ENCODE results near the gene RPL28. TPM values are rescaled to one million over a fixed set of nuclear protein-coding genes. Genes with fewer than 3 reads are reported as not detected.

RPL28 gene
- total and polyA plus RNA-seq, 4 donors, result 116 to 535 (median 164) TPM

GRCh38 chr19:55358493-55358892 lies 27.2 kb upstream of the RPL28 start (continued):
- no peak for TF ChIP-seq FOXA2 (IDR thresholded peaks at IDR 0.05)

- H3K4me1 ChIP-seq (ENCODE audit: control insufficient read depth in 4 of 4, insufficient read depth in 4 of 4, low read length in 3 of 4), result no peaks in the 10 kb centered on the region
- H3K4me3 ChIP-seq (ENCODE audit: low read depth in 1 of 3, low read length in 3 of 3), result no peak overlapping the region
- WGBS, result 80% methylated on average over 32 of the region's 32 CpGs
- no peak overlapping the region for H3K9ac ChIP-seq (ENCODE audit: low read depth in 1 of 2, low read length in 2 of 2)
- no peak for TF ChIP-seq MAX (IDR thresholded peaks at IDR 0.05)
- TF ChIP-seq HNF4A (conservative IDR thresholded peaks at IDR 0.05), result no peak
- TF ChIP-seq ATF3 (IDR thresholded peaks at IDR 0.05), result no peak
- no peak for TF ChIP-seq RXRA (IDR thresholded peaks at IDR 0.05)
- no peak for TF ChIP-seq NR2F2 (IDR thresholded peaks at IDR 0.05)
- no peak for TF ChIP-seq GABPA (IDR thresholded peaks at IDR 0.05 in 1 of 2, conservative IDR thresholded peaks at IDR 0.05 in 1 of 2)
- no peak for TF ChIP-seq CTCF (IDR thresholded peaks at IDR 0.05; ENCODE audit: low read depth, low read length, missing input control)
- TF ChIP-seq REST (IDR thresholded peaks at IDR 0.05), result no peak
- TF ChIP-seq HNF4G (IDR thresholded peaks at IDR 0.05), result no peak
- H3K36me3 ChIP-seq (ENCODE audit: control insufficient read depth in 4 of 4, insufficient read depth in 3 of 4, low read depth in 1 of 4, low read length in 3 of 4), result no peaks in the 10 kb centered on the region
- no peak overlapping the region for H3K27ac ChIP-seq (ENCODE audit: low read depth in 1 of 2, low read length in 2 of 2)
- H3K9me3 ChIP-seq (ENCODE audit: control insufficient read depth in 4 of 4, low read length in 3 of 4), result no peaks in the 10 kb centered on the region
- DNase-seq (ENCODE audit: low spot score), result no peak
- H3K27me3 ChIP-seq (ENCODE audit: control insufficient read depth in 4 of 4, insufficient read depth in 4 of 4, low read length in 3 of 4), result peaks cover 0 to 3% (median 0%) of the 10 kb centered on the region in 4 donors
Observed at GRCh38 chr19:55358943-55359908, 26.5 kb upstream of the RPL28 start.

- WGBS, result 92% methylated on average over 16 of the region's 16 CpGs
- TF ChIP-seq MAX (IDR thresholded peaks at IDR 0.05), result no peak
- TF ChIP-seq JUND (IDR thresholded peaks at IDR 0.05), result no peak
- no peak for TF ChIP-seq HNF4A (conservative IDR thresholded peaks at IDR 0.05)
- TF ChIP-seq CTCF (IDR thresholded peaks at IDR 0.05; ENCODE audit: low read depth, low read length, missing input control), result no peak
- TF ChIP-seq REST (IDR thresholded peaks at IDR 0.05), result no peak
- TF ChIP-seq RAD21 (IDR thresholded peaks at IDR 0.05), result no peak
- no peak for TF ChIP-seq YY1 (IDR thresholded peaks at IDR 0.05)
- TF ChIP-seq NR2F2 (IDR thresholded peaks at IDR 0.05), result no peak
- TF ChIP-seq HNF4G (IDR thresholded peaks at IDR 0.05), result no peak
- no peak for TF ChIP-seq GABPA (IDR thresholded peaks at IDR 0.05 in 1 of 2, conservative IDR thresholded peaks at IDR 0.05 in 1 of 2)
- TF ChIP-seq FOXA1 (IDR thresholded peaks at IDR 0.05), result no peak
- no peak for TF ChIP-seq ATF3 (IDR thresholded peaks at IDR 0.05)
Observed at GRCh38 chr19:55360902-55361301, 24.8 kb upstream of the RPL28 start.

More at GRCh38 chr19:55360902-55361301, 24.8 kb upstream of the RPL28 start:
- Histone ChIP-seq H3K4me3 (ENCODE audit: low read depth in 1 of 3, low read length in 3 of 3) (no peak overlapping the region), H3K36me3 (ENCODE audit: control insufficient read depth in 4 of 4, insufficient read depth in 3 of 4, low read depth in 1 of 4, low read length in 3 of 4) (no peaks in the 10 kb centered on the region), H3K4me1 (ENCODE audit: control insufficient read depth in 4 of 4, insufficient read depth in 4 of 4, low read length in 3 of 4) (no peaks in the 10 kb centered on the region), H3K9ac (ENCODE audit: low read depth in 1 of 2, low read length in 2 of 2) (no peak overlapping the region), H3K9me3 (ENCODE audit: control insufficient read depth in 4 of 4, low read length in 3 of 4) (no peaks in the 10 kb centered on the region), H3K27me3 (ENCODE audit: control insufficient read depth in 4 of 4, insufficient read depth in 4 of 4, low read length in 3 of 4) (no peaks in the 10 kb centered on the region), H3K27ac (ENCODE audit: low read depth in 1 of 2, low read length in 2 of 2) (no peak overlapping the region)
- DNase-seq (ENCODE audit: low spot score), result no peak

Data from liver (tissue), 9 donors.